MCF 10A (cell line): ENCODE data around the gene MXRA8. TPM values are rescaled to one million over a fixed set of nuclear protein-coding genes. Genes with fewer than 3 reads are reported as not detected.

Experiments used
- BruUV-seq: library from RNA; stranded (reverse); fragments of 400-500 nt; replicated peaks from 2 replicates; lab custom pipeline; 2021; lab: Mats Ljungman, UMichigan
- CTCF ChIA-PET: fragments of 300-600 bp; sonication (Branson Sonifier 250); formaldehyde crosslinking; extraction: SDS; loops from one replicate; lab custom pipeline; 2021; ENCODE audit warnings: antibody characterized with exemption, inconsistent platforms; lab: Yijun Ruan, JAX
- POLR2A ChIA-PET: fragments of 300-600, 350-650 bp; sonication (Branson Sonifier 250); formaldehyde crosslinking; extraction: SDS; loops from one replicate; lab custom pipeline; 2020; ENCODE audit warnings: antibody characterized with exemption, inconsistent platforms; lab: Yijun Ruan, JAX
- DNase-seq: peaks from one replicate; pipeline ENCODE4 v3.0.0-alpha.2; 2018; ENCODE audit not compliant: unreplicated experiment
- H3K27ac Mint-ChIP-seq: one replicate; pipeline ENCODE4 v1.8.0; 2022; ENCODE audit warnings: mild to moderate bottlenecking, low read depth, mixed read lengths; ENCODE audit not compliant: unreplicated experiment
- H3K27me3 Mint-ChIP-seq: one replicate; pipeline ENCODE4 v1.8.0; 2022; ENCODE audit warnings: mixed read lengths; ENCODE audit not compliant: insufficient read depth, unreplicated experiment
- H3K36me3 Mint-ChIP-seq: one replicate; pipeline ENCODE4 v1.8.0; 2022; ENCODE audit warnings: mild to moderate bottlenecking, moderate library complexity, mixed read lengths; ENCODE audit not compliant: insufficient read depth, unreplicated experiment
- H3K4me1 Mint-ChIP-seq: one replicate; pipeline ENCODE4 v1.8.0; 2022; ENCODE audit warnings: mixed read lengths; ENCODE audit not compliant: insufficient read depth, unreplicated experiment
- H3K4me3 Mint-ChIP-seq: one replicate; pipeline ENCODE4 v1.8.0; 2022; ENCODE audit warnings: mild to moderate bottlenecking, moderate library complexity, mixed read lengths; ENCODE audit not compliant: unreplicated experiment
- H3K9me3 Mint-ChIP-seq: one replicate; pipeline ENCODE4 v1.8.0; 2022; ENCODE audit warnings: mixed read lengths; ENCODE audit not compliant: unreplicated experiment
- CTCF ChIP-seq: fragments of 200-600 bp; IDR thresholded peaks from one replicate; pipeline ENCODE4 v1.8.0; 2022; ENCODE audit warnings: antibody characterized with exemption, mild to moderate bottlenecking; ENCODE audit not compliant: unreplicated experiment
- intact Hi-C: fragments of 100-400 bp; cut with micrococcal nuclease; formaldehyde crosslinking; loops from 2 replicates; pipeline ENCODE4 v1.14.1; 2022
- total RNA-seq: library from RNA; stranded (reverse); gene quantifications from 2 replicates; pipeline ENCODE4 v1.2.3, GENCODE V29; 2022

Gene MXRA8
- total RNA-seq, 1 experiment from 2014 or later = not detected

DNA sequence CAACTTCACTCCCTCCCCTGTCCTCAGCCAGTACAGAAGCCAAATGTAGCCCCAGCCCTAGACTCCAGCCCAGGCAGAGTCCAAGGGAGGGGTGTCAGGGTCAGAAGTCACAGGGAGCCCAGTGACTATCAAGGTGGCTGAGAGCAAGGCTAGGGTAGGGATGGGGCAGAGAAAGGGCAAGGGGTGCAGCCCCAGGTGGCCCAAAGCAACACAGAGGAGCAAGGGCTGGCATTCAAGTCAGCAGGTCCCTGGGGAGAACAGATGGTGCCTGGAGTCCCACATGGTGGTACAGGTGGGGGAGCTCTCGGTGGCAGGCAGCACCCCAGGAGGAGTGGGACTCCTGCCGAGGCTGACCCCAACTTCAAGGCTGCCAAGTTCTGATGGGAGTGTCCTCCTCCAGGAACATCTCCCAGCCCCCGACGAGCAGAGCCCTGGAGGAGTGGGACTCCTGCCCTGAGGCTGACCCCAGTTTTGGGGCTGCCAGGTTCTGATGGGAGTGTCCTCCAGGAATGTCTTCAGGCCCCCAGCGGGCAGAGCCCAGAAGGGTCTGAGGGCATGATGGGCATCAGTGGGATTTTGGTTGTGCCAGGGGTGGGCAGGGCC, 5.5 kb downstream of the MXRA8 start:
- intact Hi-C loops = no loop called here
- no peak for DNase-seq
- Mint-ChIP-seq H3K9me3 (no peaks in the 10 kb centered on the region), H3K27ac (peak overlapping the region; percentile 86), H3K27me3 (no peaks in the 10 kb centered on the region), H3K4me3 (no peak overlapping the region), H3K36me3 (peaks cover 5% of the 10 kb centered on the region), H3K4me1 (no peaks in the 10 kb centered on the region)
- BruUV-seq = no TSS peak
- no peak for TF ChIP-seq CTCF
- ChIA-PET POLR2A (interaction anchor here (1.1 to 2.0 kb wide), 3 partner anchors 17 to 22 kb away, joined by 4 to 7 read pairs (median 6); partner anchors contain the start of gene AURKAIP1), CTCF (interaction anchor here (1.5 kb wide), 1 partner anchor 19 kb away, joined by 9 read pairs; no protein-coding TSS in a partner anchor)

GRCh38 chr1:1351511-1352427, 6.6 kb downstream of the MXRA8 start:
- TF ChIP-seq CTCF = no peak
- peak overlapping the region; percentile 60 for H3K4me3 Mint-ChIP-seq
- ChIA-PET POLR2A (interaction anchor here (0.7 to 2.0 kb wide), 4 partner anchors 18 to 47 kb away, joined by 4 to 7 read pairs (median 5); partner anchors contain the start of genes AURKAIP1 and CCNL2), CTCF (interaction anchor here (0.6 kb wide), 1 partner anchor 34 kb away, joined by 3 read pairs; no protein-coding TSS in a partner anchor)
- no peaks in the 10 kb centered on the region for H3K9me3 Mint-ChIP-seq
- peak overlapping the region; percentile 86 for H3K27ac Mint-ChIP-seq
- BruUV-seq = no TSS peak
- peaks cover 5% of the 10 kb centered on the region for H3K36me3 Mint-ChIP-seq
- no peaks in the 10 kb centered on the region for H3K27me3 Mint-ChIP-seq
- peaks cover 10% of the 10 kb centered on the region for H3K4me1 Mint-ChIP-seq
- DNase-seq = no peak
- intact Hi-C loops = no loop called here

- no peaks in the 10 kb centered on the region for H3K27me3 Mint-ChIP-seq
- H3K4me3 Mint-ChIP-seq = peak within 1 kb of the TSS; percentile 79
- intact Hi-C loops = no loop called here
These were observed 8.9 kb downstream of the MXRA8 start, which contains the start of gene DVL1 for GRCh38 chr1:1349256-1350012. TSS of gene DVL1 (minus strand) at chr1:1349418. CDS start at chr1:1349065, 353 bp downstream.

More at GRCh38 chr1:1349256-1350012, 8.9 kb downstream of the MXRA8 start, which contains the start of gene DVL1:
- H3K4me1 Mint-ChIP-seq = peaks cover 13% of the 10 kb centered on the region
- no peak for DNase-seq
- no peaks in the 10 kb centered on the region for H3K9me3 Mint-ChIP-seq
- no TSS peak for BruUV-seq
- TF ChIP-seq CTCF = peak; percentile 43
- CTCF ChIA-PET = no interaction called here
- H3K36me3 Mint-ChIP-seq = no peaks in the 10 kb centered on the region
- peak within 1 kb of the TSS; percentile 84 for H3K27ac Mint-ChIP-seq
- POLR2A ChIA-PET = interaction anchor here (1.2 to 5.7 kb wide), 3 partner anchors 17 to 156 kb away, joined by 3 to 47 read pairs (median 28); partner anchors contain the start of gene AURKAIP1
